HG02642 (cell line): ENCODE data around the gene FARP1.
A peak's percentile ranks its signal among the peaks of the same experiment; 100 is the strongest.

Experiments used
- ATAC-seq: cut with Tn5 transposase; IDR thresholded peaks from one replicate; pipeline ENCODE4 v1.9.1; 2021; ENCODE audit warnings: mild to moderate bottlenecking; ENCODE audit not compliant: unreplicated experiment, poor library complexity

Gene FARP1

DNA sequence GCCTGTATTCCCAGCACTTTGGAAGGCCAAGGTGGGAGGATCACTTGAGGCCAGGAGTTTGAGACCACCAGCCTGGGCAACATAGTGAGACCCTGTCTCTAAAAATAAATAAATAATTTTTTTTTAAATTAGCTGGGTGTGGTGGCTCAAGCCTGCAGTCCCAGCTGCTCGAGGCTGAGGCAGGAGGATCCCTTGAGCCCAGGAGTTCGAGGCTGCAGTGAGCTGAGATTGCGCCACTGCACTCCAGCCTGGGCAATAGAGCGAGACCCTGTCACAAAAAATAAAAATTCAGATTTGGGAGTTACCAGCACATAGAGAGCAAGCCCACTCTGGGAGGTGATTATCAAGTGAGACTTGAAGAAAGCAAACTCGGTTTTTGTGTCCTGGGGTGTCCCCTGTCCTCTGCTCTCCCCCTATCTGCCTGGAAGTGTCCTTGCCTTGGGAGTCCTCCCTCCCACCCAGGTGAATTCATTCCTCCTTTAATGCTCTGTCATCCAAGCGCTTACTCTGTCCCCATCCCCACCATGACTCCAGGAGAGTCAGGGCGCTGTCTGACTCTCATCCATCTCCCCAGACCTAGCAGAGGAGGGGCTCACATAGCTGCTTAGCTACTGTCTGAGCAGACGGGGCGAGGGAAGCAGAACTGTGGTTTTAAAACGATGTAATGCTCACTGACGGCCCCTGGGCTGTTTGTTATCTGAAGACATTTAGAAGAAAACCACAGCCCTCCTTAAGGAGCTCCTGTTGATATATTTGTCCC lies 287.3 kb downstream of the FARP1 start:
- ATAC-seq = no peak

DNA sequence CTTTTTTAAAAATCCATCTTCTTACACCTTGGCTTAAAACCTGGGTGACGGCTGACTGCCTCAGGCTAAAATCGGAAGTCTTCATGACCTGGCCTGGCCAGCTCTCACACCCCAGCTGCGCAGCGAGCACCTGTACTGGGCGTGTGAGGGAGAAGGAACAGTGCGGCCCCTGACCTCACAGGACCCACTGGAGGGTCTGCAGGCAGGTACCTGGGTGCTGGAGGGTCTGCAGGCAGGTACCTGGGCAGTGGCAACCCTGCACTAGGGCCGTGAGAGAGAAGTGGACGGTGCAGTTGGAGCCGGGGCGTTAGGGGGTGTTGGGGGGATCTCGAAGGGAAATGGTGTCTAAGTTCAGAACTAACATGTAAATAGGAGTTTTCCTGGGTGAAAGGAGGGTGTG lies 289.7 kb downstream of the FARP1 start:
- ATAC-seq = no peak

DNA sequence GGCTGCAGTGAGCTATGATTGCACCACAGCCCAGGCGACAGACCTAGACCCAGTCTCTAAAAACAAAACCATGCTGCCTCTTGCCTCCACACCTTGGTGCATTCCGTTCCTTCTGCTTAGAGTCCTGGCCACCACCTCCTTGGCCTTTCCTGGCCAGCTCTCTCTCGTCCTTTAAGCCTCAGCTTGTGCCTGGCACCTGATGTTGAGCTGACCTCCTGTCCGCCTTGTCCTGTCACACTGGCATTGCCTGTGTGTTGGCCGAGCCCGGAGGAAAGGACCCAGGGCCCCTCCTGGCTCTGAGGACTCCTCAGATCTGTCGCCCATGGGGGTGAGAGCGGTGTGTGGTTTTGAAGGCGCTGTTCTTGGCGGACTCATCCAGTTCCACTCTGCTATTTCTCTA lies 290.8 kb downstream of the FARP1 start:
- ATAC-seq = no peak

DNA sequence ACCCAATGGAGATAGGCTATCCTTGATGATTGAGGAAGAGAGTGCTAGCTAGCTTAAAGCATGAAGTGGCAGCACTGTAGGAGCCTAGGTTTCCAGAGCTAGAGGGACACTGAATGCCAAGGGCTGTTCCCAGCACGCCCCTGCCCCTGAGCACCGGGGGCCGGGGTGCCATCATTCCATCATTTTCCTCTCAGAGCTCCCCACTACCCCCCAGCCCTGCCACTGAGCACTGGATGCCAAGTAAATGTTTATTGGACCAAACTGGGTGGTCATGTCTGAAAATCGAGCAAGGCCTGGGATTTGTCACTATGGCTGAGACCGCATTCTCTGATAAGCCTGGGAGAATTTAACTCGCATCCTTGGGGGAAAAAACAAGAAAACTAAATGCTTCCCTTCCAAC lies 291.2 kb downstream of the FARP1 start:
- ATAC-seq = no peak

DNA sequence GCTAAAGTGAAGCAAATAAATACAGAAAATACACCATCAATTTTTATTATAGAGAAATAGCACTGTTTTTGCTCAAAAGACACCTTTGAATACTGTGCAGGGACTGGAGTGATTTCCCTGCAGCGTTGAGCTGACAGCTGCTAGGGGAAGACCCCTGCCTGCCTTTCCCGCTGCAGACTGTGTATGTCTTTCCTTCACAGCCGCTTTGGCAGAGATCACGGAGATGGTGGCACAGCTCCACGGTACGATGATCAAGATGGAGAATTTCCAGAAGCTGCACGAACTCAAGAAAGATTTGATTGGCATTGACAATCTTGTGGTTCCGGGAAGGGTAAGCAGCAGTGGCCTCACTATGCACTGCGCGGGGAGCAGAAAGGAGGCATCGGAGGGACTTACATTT lies 292.5 kb downstream of the FARP1 start:
- no peak for ATAC-seq

DNA sequence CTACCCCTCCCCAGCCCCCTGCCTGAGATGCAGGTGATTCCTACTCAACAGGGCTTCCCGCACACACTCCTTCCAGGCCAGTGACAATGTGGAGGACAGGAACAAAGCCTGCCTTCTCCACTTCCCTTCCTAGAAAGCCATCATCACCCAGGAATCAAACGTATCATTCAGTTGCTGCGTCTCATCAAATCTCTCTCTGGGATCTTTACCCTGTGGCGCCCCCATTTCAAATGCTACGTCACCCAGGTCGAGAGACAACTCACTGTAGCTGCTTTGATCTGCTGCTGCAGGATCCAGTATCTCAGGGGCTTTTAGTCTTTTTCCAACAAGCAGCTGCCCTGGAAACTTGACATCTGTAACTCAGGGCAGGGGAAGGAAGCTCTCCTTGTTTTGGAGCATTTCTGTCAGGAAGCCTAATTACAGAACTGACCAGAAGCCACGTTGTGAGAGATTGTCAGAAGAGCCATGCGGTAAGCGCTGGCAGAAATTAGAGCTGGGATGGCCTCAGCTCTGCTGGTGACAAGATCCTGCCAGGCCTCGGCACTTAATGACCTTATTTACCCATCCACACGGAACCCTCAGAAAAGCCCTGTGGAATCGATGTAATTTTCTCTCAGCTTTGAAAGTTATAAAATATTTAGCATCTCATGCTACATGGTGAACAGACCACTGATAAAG lies 293.5 kb downstream of the FARP1 start:
- ATAC-seq = no peak

DNA sequence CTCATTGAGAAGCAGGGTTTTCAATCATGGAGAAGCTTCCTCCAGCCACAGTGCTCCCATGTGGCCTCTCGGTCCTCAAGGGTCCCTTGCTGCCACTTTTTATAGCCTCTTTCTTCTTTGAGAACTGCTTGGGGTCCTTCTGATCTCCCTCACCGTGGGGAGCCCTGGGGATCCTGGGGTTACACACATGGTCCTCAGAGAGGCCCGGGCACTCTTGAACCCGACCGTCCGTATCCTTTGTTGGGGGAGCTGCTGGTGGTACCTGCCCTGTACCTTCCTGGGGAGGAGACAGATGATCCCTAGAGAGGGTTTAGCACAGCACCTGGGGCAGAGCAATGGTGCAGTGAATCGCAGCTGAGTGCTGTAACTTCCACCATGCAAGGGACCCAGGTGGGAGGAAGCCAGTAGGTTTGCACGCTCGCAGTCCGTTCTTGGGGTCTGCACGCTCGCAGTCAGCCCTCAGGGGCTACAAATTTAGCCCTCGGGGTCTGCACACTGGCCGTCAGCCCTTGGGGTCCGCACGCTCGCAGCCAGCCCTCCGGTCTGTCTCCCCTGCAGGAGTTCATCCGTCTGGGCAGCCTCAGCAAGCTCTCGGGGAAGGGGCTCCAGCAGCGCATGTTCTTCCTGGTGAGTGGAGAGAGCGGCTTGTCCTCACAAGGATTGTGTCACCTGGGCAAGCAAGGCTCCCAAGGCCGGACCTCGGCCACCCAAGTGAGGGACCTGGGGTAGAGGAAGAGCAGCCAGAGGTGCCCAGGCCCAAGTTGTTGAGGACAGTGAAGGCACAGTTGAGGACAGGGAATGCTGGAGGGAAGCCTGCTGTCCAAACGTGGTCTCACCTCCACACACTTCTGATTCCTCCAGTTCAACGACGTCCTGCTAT lies 295.6 kb downstream of the FARP1 start:
- no peak for ATAC-seq

DNA sequence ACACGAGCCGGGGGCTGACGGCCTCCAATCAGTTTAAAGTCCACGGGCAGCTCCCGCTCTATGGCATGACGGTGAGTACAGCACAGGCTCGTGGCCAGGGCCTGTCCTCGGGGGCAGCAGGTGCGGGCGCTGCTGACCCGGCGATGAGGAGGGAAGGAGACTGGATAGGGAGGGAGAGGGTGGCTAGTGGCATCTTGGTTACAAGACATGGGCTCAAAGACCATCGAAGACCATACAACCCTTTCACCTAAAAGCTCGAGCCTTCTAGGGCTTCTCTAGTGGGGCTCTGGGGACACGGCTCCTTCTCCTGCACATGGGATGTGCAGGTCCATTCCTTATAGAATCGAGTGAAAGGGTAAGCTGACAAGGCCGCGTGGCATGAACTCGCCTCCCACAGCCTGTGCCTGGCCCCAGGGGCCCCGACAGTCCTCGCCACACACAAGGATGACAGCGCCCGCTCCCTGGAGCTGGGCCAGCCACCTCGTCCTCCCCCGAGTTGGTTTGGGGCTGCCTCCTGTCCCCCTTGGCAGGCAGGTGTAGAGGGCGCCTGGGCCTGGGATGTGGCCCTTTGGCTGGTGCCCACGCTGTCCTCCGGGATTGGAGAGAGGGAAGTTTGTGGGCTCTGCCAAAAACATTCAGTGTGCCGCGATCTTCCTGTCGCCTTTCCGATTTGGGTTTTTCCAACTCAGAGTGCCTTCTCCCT lies 296.4 kb downstream of the FARP1 start:
- ATAC-seq = no peak

DNA sequence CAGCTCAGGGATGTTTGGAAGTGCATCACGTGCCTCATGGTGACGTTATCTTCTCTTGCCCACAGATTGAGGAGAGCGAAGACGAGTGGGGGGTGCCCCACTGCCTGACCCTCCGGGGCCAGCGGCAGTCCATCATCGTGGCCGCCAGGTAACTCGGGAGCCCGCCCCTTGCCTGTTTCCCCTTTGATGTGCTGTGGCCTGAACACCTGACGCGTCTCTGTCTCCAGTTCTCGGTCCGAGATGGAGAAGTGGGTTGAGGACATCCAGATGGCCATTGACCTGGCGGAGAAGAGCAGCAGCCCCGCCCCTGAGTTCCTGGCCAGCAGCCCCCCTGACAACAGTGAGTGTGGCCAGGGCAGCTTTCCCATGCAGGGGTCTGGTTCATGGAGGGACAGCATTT lies 297.0 kb downstream of the FARP1 start:
- no peak for ATAC-seq

DNA sequence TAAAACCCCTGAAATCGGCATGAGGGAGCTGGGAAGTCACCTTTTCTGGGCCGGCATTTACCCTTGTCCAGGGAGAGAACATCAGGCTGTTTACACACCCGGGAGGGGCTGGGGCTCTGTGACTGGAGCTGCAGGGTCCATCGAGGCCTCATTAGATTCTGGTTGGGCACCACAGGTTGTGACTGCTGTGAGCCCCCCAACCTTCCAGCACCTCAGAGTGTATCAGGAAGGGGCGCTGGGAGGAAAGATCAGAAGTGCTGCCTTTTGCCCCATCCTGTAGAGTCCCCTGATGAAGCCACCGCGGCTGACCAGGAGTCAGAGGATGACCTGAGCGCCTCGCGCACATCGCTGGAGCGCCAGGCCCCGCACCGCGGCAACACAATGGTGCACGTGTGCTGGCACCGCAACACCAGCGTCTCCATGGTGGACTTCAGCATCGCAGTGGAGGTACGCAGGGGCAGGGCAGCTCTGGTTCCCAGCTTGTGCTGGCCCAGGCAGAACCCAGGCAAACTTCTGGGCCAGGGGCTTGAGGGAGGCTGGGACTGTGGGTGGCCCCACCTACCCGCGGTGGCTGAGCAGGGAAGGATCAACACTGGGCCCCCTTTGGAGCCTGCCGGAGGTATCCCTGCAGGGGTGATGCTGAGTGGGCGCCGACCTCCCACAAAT lies 297.6 kb downstream of the FARP1 start:
- no peak for ATAC-seq

DNA sequence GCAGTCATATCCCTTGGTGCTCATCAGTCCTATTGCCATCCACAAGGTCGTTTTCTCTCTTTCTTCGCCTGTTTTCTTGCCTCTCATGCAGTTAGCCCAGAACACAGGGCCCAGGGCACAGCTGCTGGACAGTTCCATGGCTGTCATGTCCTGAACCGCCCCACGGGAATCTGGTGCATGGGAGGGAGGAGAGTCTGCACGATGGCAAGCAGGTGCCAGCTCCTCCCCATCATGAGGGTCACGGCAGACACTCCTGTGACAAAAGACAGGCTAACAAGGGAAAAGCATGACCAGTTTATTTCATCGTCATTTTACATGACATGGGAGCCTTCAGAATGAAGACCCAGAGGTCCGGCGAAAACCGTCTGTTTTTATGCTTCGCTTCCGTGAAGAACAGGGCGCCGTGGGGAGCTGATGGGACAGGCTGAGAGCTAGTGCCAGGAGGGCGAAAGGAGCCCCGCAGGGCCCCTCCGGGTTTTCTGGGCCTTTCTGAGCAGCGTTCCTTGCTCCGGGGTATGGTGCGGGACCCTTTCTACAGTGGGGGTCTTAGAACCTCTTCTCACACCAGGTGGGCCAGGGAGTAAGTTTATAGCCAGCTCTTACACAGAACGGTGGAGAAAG lies 298.3 kb downstream of the FARP1 start:
- ATAC-seq = no peak

DNA sequence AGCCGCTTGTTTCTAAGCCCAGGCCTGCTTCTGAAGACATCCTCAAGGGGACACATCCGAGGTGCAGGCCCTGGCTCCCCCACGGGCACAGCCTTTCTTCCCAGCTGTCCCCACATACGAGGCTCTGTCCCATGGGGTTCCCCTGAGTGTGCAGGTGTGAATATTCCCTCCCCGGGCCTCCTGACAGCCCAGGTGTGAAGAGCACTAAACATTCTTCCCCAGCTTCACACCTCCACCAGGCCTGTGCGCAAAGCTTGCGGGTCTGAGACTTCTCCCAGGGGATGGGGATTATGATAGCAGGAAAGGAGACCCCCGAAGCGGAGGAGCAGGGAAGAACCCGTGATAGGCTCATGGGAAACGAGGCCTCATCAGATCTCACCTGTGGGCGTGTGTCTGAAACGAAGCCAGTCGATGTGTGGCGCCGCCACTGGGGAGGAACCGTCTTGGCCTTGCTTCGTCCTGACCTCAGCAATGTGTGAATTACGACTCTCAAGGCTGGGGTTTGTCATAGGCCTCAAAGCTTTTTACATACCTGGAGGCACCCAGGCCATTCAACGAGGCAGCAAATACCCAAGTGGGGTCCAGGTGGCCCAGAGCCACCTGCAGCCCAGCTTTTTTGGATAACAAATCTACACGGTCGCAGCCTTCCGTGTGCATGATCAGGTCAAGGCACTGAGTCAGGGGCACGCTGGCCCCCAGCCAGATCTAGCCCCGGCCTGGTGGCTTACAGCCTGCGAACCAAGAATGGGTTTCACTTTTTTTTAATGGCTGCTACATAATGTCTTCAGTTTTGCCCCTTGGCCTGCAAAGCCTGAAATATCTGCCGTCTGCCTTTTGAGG lies 299.7 kb downstream of the FARP1 start:
- ATAC-seq = no peak

DNA sequence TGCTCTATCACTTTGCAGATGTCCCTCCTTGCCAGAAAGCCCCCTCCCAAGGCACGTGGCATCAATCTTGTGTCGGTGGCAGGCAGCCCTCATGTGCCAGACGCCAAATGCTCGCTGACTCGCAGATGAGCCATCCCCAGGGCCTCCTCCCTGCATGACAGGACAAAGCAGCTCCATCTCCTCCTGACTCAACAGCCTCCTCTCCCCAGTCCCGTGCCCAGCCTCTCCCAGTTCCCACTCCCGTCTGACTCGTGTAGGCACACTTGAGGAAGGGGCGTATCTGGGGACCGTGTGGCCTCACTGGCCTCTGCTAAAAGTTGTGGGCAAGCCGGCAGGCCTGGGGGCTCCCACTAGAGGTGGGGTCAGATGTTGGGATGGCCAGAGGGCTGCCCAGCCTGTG lies 300.4 kb downstream of the FARP1 start:
- no peak for ATAC-seq

DNA sequence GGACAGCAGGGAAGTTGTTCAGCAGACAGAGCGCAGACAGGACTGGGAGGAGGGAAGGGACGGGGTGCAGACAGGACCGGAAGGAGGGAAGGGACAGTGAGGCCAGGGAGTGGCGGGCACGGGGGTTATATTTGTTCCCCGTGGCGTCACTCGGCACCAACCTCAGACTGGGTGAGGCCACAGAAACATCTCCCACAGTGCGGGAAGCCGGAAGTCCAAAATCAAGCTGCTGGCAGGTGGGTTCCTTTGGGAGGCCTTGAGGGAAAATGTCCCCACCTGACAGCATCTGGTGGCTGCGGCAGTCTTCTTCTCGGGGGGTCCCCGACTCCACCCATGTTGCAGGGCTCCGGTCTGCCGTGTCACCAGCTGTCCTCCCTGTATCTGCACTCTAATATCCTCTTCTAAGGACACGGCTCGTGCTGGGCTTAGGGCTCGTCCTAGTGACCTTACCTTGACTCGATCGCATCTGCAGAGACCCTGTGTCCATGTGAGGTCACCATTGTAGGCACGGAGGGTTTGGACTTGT lies 301.0 kb downstream of the FARP1 start:
- no peak for ATAC-seq

DNA sequence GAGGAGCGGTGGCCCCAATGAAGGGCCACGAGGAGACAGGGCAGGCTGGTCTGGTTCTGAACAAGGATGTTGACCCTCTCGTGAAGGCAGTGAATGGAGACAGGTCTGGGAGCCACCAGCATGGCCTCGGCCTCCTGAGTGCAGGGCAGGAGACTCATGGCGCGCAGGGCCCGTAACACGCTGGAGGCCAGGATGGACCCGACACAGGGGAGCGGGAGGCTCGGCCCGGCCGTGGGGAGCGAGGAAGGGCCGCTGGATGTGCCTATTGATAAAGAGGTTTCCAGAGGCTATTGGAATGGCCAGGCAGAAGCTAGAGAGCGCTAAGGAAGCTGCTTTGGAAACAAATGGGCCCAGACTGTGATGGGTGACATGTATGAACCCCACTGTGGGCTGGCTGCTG lies 301.5 kb downstream of the FARP1 start:
- ATAC-seq = no peak

DNA sequence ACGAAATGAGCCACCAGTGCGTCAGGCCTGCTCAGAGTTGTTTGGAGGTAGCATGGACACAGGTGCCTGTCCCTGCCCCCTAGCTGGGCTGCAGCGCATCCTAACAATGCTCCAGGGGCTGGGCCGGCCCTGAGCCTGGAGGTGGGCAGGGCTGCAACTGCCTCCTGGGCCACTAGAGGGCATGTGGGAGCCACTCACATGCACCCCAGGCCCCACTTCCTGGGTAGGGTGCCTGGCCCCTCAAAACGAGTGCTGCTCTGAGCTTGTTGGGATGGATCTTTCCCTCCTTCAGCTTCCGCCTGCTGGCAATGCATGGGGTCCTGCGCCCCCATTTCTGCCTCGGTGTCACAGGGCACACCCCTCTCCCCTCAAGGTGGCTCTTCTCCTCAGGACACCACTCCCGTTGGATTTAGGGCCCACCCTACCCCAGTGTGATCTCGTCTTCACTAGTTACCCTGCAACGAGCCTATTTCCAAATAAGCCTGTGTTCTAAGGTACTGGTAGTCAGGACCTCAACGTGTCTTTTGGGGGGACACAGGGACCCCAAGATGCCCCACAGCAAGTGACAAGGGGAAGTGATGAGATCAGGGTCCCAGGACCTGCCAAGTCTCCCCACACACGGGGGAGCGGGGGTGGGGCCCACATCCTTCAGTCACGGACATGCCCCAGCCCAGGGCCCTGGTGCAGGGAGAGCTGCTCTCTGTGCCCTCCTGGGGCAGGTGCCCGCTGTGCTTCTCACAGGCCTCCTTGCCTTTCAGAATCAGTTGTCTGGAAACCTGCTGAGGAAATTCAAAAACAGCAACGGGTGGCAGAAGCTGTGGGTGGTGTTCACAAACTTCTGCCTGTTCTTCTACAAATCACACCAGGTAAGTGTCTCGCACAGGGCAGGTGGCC lies 302.7 kb downstream of the FARP1 start:
- ATAC-seq = peak; percentile 88

DNA sequence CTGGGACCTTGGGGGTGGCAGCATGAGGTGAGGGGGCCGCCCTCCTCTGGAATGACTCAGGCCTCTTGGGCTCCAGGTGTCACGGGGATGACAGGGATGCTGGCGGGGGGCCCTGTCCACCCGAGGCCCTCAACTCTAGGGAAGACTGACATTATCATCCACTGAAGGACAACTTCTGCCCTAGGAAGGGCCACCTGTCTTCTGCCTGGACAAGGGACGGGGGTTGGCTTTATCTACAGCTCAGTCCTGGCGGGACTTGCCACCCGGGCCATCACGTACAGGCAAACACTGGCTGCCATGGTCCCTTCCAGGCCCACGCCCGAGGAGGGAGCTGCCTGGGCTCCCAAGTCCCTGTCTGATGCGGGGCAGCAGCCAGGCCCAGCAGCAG lies 303.3 kb downstream of the FARP1 start:
- peak; percentile 1 for ATAC-seq

DNA sequence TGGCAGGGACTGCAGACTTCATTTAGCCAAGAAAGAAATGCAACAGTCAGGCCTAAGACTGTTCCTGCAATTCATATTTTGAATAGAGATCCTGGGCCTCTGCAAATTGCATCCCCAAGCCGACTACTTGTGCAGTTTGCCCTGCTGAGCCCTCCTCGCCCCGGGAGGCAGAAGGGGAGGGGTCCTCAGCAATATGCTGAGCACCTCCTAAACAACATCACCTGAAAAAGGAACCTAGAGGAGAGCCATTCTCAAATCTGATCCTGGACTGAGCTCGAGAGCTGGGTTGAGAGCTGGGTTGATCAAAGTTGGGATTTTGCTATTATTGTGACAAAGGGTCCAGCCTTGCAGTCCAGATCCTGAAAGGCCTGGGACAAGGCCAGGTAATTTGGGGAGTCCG lies 304.2 kb downstream of the FARP1 start:
- no peak for ATAC-seq
